OCI-LY3 (cell line): Measurements from ENCODE around the gene PRMT7.

Source experiments
- H2AFZ ChIP-seq: fragments of 200-600, 300-600 bp; shearing (Covaris generic); 2 replicates; pipeline ENCODE4 v1.6.0; 2014; ENCODE audit warnings: antibody characterized with exemption, low read depth, low read length
- H3K27ac ChIP-seq: fragments of 200-600, 300-600 bp; sonication (generic); 2 replicates; pipeline ENCODE4 v1.5.1; 2014; ENCODE audit warnings: mild to moderate bottlenecking, low read length, moderate library complexity, mixed read lengths
- H3K27me3 ChIP-seq: fragments of 200-600, 300-600 bp; sonication (generic); 2 replicates; pipeline ENCODE4 v1.6.1; 2014; ENCODE audit warnings: low read depth, low read length, mixed read lengths
- H3K36me3 ChIP-seq: fragments of 200-600, 300-600 bp; sonication (generic); replicated peaks from 2 replicates; pipeline ENCODE3; 2014; ENCODE audit warnings: low read depth, low read length, mixed read lengths
- H3K4me1 ChIP-seq: fragments of 300-600, 200-600 bp; sonication (generic); 2 replicates; pipeline ENCODE4 v1.6.1; 2014; ENCODE audit warnings: low read length, mixed read lengths
- H3K4me2 ChIP-seq: fragments of 200-600, 300-600 bp; sonication (generic); 2 replicates; pipeline ENCODE4 v1.6.1; 2014; ENCODE audit warnings: low read length, mixed read lengths
- H3K4me3 ChIP-seq: fragments of 300-600, 200-600 bp; sonication (generic); 2 replicates; pipeline ENCODE4 v1.5.1; 2014; ENCODE audit warnings: antibody characterized with exemption, mild to moderate bottlenecking, low read length, moderate library complexity
- H3K79me2 ChIP-seq: fragments of 300-600, 200-600 bp; shearing (Covaris generic); 2 replicates; pipeline ENCODE4 v1.6.1; 2014; ENCODE audit warnings: mild to moderate bottlenecking, low read length, mixed read lengths
- H3K9ac ChIP-seq: fragments of 300-600, 200-600 bp; shearing (Covaris generic); 2 replicates; pipeline ENCODE4 v1.6.0; 2014; ENCODE audit warnings: mild to moderate bottlenecking, low read length, moderate library complexity
- H3K9me3 ChIP-seq: fragments of 200-600, 300-600 bp; shearing (Covaris generic); 2 replicates; pipeline ENCODE4 v1.6.1; 2014; ENCODE audit warnings: low read length, mixed read lengths; ENCODE audit not compliant: insufficient read depth
- H4K20me1 ChIP-seq: fragments of 200-600, 300-600 bp; sonication (generic); 2 replicates; pipeline ENCODE4 v1.6.1; 2016; ENCODE audit warnings: low read length, mixed read lengths; ENCODE audit not compliant: insufficient read depth
- CTCF ChIP-seq: fragments of 200-600, 300-600 bp; sonication (generic); IDR thresholded peaks from 2 replicates; pipeline ENCODE4 v1.5.1; 2014; ENCODE audit warnings: antibody characterized with exemption, low read length, low read depth
- EZH2phosphoT487 ChIP-seq: fragments of 200-600 bp; shearing (Covaris generic); IDR thresholded peaks from 2 replicates; pipeline ENCODE4 v1.6.1; 2018; ENCODE audit warnings: antibody characterized with exemption, mixed run types, low read depth

Gene PRMT7

GRCh38 chr16:68272507-68273209, 38.2 kb upstream of the PRMT7 start:
- Histone ChIP-seq H3K27me3 (no peaks in the 10 kb centered on the region), H3K4me1 (peaks cover 35% of the 10 kb centered on the region), H3K79me2 (peaks cover 62% of the 10 kb centered on the region), H3K4me2 (no peak overlapping the region), H3K9ac (no peak overlapping the region), H3K9me3 (no peaks in the 10 kb centered on the region), H3K36me3 (peaks cover 20% of the 10 kb centered on the region), H3K4me3 (no peak overlapping the region), H2AFZ (no peak overlapping the region), H3K27ac (no peak overlapping the region), H4K20me1 (peaks cover 28% of the 10 kb centered on the region)
- TF ChIP-seq CTCF, result no peak
- no peak for TF ChIP-seq EZH2phosphoT487

- TF ChIP-seq CTCF (no peak), EZH2phosphoT487 (no peak)
- Histone ChIP-seq H3K9me3 (no peaks in the 10 kb centered on the region), H3K4me3 (no peak overlapping the region), H3K4me1 (peaks cover 35% of the 10 kb centered on the region), H3K27ac (no peak overlapping the region), H3K9ac (no peak overlapping the region), H4K20me1 (peaks cover 28% of the 10 kb centered on the region), H3K36me3 (peaks cover 20% of the 10 kb centered on the region), H3K4me2 (no peak overlapping the region), H2AFZ (no peak overlapping the region), H3K27me3 (no peaks in the 10 kb centered on the region), H3K79me2 (peaks cover 54% of the 10 kb centered on the region)
Observed at GRCh38 chr16:68273459-68273858, 37.4 kb upstream of the PRMT7 start.

- H3K27me3 ChIP-seq, result no peaks in the 10 kb centered on the region
- H3K79me2 ChIP-seq, result peaks cover 50% of the 10 kb centered on the region
- H3K9ac ChIP-seq, result no peak overlapping the region
- peaks cover 35% of the 10 kb centered on the region for H3K4me1 ChIP-seq
- no peaks in the 10 kb centered on the region for H3K9me3 ChIP-seq
- H3K4me2 ChIP-seq, result no peak overlapping the region
- no peak overlapping the region for H3K4me3 ChIP-seq
- no peak overlapping the region for H3K27ac ChIP-seq
- no peak overlapping the region for H2AFZ ChIP-seq
- H3K36me3 ChIP-seq, result peaks cover 19% of the 10 kb centered on the region
- TF ChIP-seq CTCF, result no peak
- no peak for TF ChIP-seq EZH2phosphoT487
- peaks cover 28% of the 10 kb centered on the region for H4K20me1 ChIP-seq
Observed at GRCh38 chr16:68273896-68274295, 36.9 kb upstream of the PRMT7 start.

GRCh38 chr16:68274441-68274840, 36.4 kb upstream of the PRMT7 start:
- peaks cover 35% of the 10 kb centered on the region for H3K4me1 ChIP-seq
- H3K9ac ChIP-seq, result no peak overlapping the region
- H3K4me2 ChIP-seq, result no peak overlapping the region
- no peaks in the 10 kb centered on the region for H3K27me3 ChIP-seq
- peaks cover 23% of the 10 kb centered on the region; the same call in 1 of the 2 replicates for H4K20me1 ChIP-seq
- no peak overlapping the region for H3K27ac ChIP-seq
- TF ChIP-seq EZH2phosphoT487, result no peak
- TF ChIP-seq CTCF, result no peak
- no peak overlapping the region for H3K4me3 ChIP-seq
- H3K36me3 ChIP-seq, result peaks cover 15% of the 10 kb centered on the region
- peaks cover 44% of the 10 kb centered on the region for H3K79me2 ChIP-seq
- H2AFZ ChIP-seq, result no peak overlapping the region
- no peaks in the 10 kb centered on the region for H3K9me3 ChIP-seq
